Anterior cingulate cortex (tissue), 58 donors: Measurements from ENCODE around the gene CD163L1.

Source experiments
- DNase-seq, 58 donors: peaks; one replicate each; lab custom pipeline; 2025; lab: John Stamatoyannopoulos, UW

The CD163L1 gene

DNA sequence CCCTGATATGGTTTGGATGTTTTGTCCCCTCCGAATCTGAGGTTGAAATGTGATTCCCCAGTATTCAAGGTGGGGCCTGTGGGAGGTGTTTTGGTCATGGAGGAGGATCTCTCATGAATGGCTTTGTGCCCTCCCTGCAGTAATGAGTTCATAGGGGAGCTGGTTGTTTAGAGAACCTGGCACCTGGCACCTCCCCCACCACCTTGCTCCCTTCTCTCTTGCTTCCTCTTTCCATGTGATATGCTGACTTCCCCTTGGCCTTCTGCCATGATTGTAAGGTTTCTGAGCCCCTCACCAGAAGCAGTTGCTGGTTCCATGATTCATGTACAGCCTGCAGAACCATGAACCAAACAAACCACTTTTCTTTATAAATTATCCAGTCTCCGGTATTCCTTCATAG, 32.6 kb downstream of the CD163L1 start:
- DNase-seq = no peak

GRCh38 chr12:7404275-7404674, 39.7 kb downstream of the CD163L1 start:
- no peak for DNase-seq

GRCh38 chr12:7403466-7403865, 40.5 kb downstream of the CD163L1 start:
- no peak for DNase-seq

- no peak for DNase-seq
These were observed 44.9 kb downstream of the CD163L1 start for GRCh38 chr12:7399089-7399488.

DNA sequence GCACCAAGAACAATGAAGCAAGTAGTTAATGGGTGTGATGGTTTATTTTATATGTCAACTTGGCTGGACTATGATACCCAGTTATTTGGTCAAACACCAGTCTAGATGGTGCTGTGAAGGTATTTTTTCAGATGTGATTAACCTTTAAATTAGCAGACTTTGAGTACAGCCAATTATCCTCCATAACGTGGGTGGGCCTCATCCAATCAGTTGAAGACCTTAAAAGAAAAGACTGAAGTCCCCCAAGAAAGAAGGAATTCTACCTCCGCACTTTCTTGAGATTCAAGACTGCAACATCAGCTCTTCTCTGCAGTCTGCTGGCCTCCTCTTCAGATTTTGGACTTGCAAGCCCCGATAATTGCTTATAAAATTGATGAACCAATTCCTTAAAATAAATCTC, 47.5 kb downstream of the CD163L1 start:
- no peak for DNase-seq

GRCh38 chr12:7395950-7396349, 48.0 kb downstream of the CD163L1 start:
- DNase-seq = no peak

DNA sequence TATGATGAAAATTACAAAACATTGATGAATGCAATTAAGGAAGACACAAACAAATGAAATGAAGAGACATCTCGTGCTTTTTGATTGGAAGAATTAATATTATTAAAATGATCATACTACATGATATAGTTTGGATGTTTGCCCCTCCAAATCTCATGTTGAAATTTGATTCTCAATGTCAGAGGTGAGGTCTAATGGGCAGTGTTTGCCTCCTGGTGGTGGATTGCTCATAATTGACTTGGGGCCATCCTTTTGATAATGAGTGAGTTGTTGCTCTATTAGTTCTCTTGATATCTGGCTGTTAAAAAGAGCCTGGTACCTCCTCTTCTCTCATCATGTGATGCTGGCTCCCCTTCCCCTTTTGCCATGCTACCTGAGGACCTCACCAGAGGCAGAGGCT, 56.7 kb downstream of the CD163L1 start:
- DNase-seq = no peak

GRCh38 chr12:7383157-7383556, 60.8 kb downstream of the CD163L1 start:
- DNase-seq = no peak

GRCh38 chr12:7376196-7376595, 67.8 kb downstream of the CD163L1 start:
- no peak for DNase-seq

DNA sequence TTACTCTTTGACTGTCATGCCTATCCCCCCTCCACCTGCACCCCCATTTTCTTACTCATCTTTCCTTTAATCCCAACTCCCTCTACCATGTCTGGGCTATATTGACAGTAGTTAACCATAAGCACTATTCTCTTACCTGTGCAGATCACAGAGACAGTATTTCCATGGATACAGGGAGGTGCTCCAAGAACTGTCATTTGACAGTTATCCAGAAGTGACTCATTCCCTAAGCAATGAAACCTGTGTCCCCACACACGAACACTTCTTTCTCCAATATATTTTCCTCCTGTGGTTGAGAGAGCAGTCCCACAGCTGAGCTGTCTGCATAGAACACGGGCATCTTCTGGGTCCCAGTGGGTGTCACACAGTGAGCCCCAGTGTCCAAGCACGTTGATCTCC, 68.8 kb downstream of the CD163L1 start:
- DNase-seq = no peak

DNA sequence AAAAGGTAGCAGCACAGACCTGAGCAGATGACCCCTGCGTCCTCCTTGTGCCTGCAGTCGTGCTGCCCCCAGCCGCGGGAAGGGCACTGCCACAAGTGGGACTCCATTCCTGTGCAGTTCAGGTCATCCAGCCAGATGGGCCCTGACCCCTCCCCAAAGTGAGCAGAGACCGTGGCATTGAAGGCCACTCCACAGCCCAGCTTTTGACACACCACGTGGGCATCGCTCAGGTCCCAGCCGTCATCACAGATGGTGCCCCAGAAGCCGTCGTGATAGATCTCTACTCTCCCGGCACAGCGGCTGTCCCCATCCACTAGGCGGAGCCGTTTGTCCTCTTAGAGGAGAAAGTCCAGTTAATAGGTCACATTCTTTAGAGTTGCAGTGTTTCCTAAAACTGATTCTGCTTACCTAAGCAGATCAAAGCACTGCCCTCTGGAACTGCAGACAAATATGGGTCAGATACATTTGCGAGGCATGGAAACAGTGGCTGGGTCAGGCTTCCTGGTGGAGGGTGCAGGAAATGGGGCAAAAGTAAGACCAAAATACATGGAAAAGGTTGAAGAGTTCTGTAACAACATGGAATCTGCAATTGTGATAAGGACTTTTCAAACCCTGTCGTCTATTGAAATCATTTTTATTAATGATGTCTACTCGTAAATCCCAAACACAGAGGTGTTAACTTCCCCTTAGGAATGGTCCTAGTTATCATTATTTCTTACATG, 69.4 kb downstream of the CD163L1 start:
- DNase-seq = no peak

DNA sequence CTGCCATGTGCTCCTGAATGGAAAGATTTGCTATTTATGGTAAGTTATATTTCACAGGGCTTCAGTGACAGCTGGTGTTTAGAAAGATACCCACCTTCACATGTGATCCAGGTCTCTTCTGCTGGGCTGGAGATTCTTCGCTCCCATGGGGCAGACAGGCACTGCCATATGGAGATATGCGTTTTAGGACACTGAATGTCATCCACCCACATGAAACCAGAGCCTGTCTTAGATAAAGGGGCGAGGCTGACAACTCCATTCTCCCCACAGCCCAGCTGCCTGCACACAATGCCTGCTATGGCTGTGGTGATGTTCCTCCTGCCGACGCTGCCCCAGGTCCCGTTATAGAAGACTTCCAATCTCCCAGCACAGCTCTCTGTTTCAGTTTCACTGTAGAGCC, 70.7 kb downstream of the CD163L1 start:
- peak in 17 of 58 donors; percentile 3 to 76 (median 36) for DNase-seq

DNA sequence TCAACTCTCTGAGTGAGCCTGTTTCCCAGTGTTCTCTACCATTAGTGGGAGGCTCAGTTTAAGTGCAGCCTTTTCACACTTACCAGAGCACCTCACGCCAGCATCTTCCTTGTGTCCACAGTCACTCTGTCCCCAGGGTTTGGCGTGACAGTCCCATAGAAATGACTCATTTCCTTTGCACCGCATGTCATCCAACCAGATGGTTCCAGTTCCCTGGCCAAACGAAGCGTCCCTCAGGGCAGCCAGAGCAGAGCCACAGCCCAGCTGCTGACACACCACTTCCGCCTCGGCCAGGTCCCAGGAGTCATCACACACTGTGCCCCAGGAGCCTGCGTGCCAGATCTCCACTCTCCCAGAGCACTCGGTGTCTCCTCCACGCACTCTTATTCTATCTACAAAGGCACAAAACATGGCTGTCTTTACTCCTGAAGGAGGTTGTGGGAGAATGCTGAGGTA, 74.7 kb downstream of the CD163L1 start:
- DNase-seq = no peak

DNA sequence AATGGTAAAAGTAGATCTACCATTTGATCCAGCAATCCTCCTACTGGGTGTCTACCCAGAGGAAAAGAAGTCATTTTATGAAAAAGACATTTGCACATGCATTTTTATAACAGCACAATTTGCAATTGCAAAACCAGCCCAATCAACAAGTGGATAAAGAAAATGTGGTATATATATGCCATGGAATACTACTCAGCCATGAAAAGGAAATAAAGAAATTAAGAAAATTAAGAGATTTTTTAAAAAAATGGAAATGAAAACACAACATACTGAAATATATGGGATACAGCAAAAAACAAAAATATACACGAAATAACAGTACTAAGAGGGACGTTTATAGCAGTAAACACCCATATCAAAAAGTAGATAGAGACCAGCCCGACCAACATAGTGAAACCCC, 81.2 kb downstream of the CD163L1 start:
- no peak for DNase-seq

- no peak for DNase-seq
These were observed 82.7 kb downstream of the CD163L1 start for GRCh38 chr12:7361265-7361664.

DNA sequence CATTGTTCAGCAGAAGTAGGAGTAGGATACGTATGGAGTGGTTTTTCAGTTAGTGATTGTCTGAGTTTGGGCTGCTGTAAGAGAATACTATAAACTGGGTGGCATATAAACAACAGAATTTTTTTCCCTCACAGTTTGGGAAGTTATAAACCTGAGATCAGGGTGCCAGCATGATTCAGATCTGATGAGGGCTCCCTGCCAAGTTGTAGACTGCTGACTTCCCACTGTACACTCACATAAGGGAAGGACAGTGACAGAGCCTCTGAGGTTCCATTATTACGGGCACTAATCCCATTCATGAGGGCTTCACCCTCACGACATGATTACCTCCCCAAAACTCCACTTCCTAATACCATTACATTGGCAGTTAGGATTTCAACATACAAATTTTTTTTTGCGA, 89.4 kb downstream of the CD163L1 start:
- DNase-seq = no peak

- no peak for DNase-seq
These were observed 91.3 kb downstream of the CD163L1 start for GRCh38 chr12:7352661-7353060.

- no peak for DNase-seq
These were observed 92.8 kb downstream of the CD163L1 start for GRCh38 chr12:7351177-7351576.

GRCh38 chr12:7349418-7349817, 94.5 kb downstream of the CD163L1 start:
- no peak for DNase-seq

- DNase-seq = no peak
These were observed 97.3 kb downstream of the CD163L1 start for GRCh38 chr12:7346551-7347225.

- DNase-seq = no peak
These were observed 98.9 kb downstream of the CD163L1 start for GRCh38 chr12:7344833-7345606.
